Astrocyte (in vitro differentiated cells and primary cell): Measurements from ENCODE around the gene SPX. TPM values are rescaled to one million over a fixed set of nuclear protein-coding genes. Genes with fewer than 3 reads are reported as not detected.

Source experiments
- DNase-seq: peaks from one replicate; pipeline ENCODE4 v3.0.0-alpha.2; 2010; ENCODE audit warnings: low read depth
- FAIRE-seq: peaks from 2 replicates; lab custom pipeline; 2011; peaks lifted over from hg19 to GRCh38; lab: Jason Lieb, UNC
- H2AFZ ChIP-seq: 2 replicates; pipeline ENCODE4 v1.6.0; 2012; ENCODE audit warnings: low read depth, low read length, inconsistent platforms
- H3K27ac ChIP-seq: 2 replicates; pipeline ENCODE4 v1.5.1; 2011; ENCODE audit warnings: low read depth, low read length, inconsistent platforms
- H3K27me3 ChIP-seq: 2 replicates; pipeline ENCODE4 v1.6.0; 2011; ENCODE audit warnings: low read length, inconsistent platforms; ENCODE audit not compliant: insufficient read depth
- H3K36me3 ChIP-seq: 2 replicates; pipeline ENCODE4 v1.5.1; 2011; ENCODE audit warnings: low read length, inconsistent platforms; ENCODE audit not compliant: insufficient read depth
- H3K4me1 ChIP-seq: 2 replicates; pipeline ENCODE4 v1.5.1; 2011; ENCODE audit warnings: low read length, inconsistent platforms; ENCODE audit not compliant: insufficient read depth
- H3K4me2 ChIP-seq: 2 replicates; pipeline ENCODE4 v1.6.0; 2012; ENCODE audit warnings: low read length, inconsistent platforms
- H3K4me3 ChIP-seq: 2 replicates; pipeline ENCODE4 v1.5.1; 2011; ENCODE audit warnings: low read depth, mild to moderate bottlenecking, low read length, inconsistent platforms; ENCODE audit not compliant: insufficient read depth
- H3K79me2 ChIP-seq: 2 replicates; pipeline ENCODE4 v1.6.0; 2012; ENCODE audit warnings: mild to moderate bottlenecking, low read length, inconsistent platforms; ENCODE audit not compliant: insufficient read depth
- H3K9ac ChIP-seq: 2 replicates; pipeline ENCODE4 v1.6.0; 2012; ENCODE audit warnings: mild to moderate bottlenecking, low read length, inconsistent platforms
- H3K9me3 ChIP-seq: 2 replicates; pipeline ENCODE4 v1.5.1; 2012; ENCODE audit warnings: low read depth, mild to moderate bottlenecking, low read length, inconsistent platforms; ENCODE audit not compliant: insufficient read depth
- H4K20me1 ChIP-seq: 2 replicates; pipeline ENCODE4 v1.6.0; 2012; ENCODE audit warnings: low read length, inconsistent platforms; ENCODE audit not compliant: insufficient read depth
- H3K27ac Mint-ChIP-seq: one replicate; pipeline ENCODE4 v1.8.0; 2021; ENCODE audit warnings: mild to moderate bottlenecking, mixed read lengths; ENCODE audit not compliant: unreplicated experiment
- H3K27me3 Mint-ChIP-seq: one replicate; pipeline ENCODE4 v1.8.0; 2021; ENCODE audit warnings: low read depth, mixed read lengths; ENCODE audit not compliant: unreplicated experiment
- H3K36me3 Mint-ChIP-seq: one replicate; pipeline ENCODE4 v1.8.0; 2021; ENCODE audit warnings: low read depth, mixed read lengths; ENCODE audit not compliant: unreplicated experiment
- H3K4me1 Mint-ChIP-seq: one replicate; pipeline ENCODE4 v1.8.0; 2021; ENCODE audit warnings: low read depth, mixed read lengths; ENCODE audit not compliant: unreplicated experiment
- H3K4me3 Mint-ChIP-seq: one replicate; pipeline ENCODE4 v1.8.0; 2021; ENCODE audit warnings: mild to moderate bottlenecking, moderate library complexity, mixed read lengths; ENCODE audit not compliant: unreplicated experiment
- H3K9me3 Mint-ChIP-seq: one replicate; pipeline ENCODE4 v1.8.0; 2021; ENCODE audit warnings: mild to moderate bottlenecking, mixed read lengths; ENCODE audit not compliant: unreplicated experiment
- EZH2 ChIP-seq: IDR thresholded peaks from 2 replicates; pipeline ENCODE4 v1.6.1; 2012; ENCODE audit warnings: mild to moderate bottlenecking, low read length, inconsistent platforms; ENCODE audit not compliant: insufficient read depth
- total RNA-seq: library from RNA; stranded (reverse); gene quantifications from 2 replicates; pipeline ENCODE4 v1.2.1, GENCODE V29; 2021
- TF ChIP-seq, protein P1 (sequence below): IDR thresholded peaks from 2 replicates; pipeline ENCODE4 v1.5.1; 2011; ENCODE audit warnings: low read depth, mild to moderate bottlenecking, inconsistent platforms, low read length, moderate library complexity; ENCODE audit not compliant: insufficient read depth

The SPX gene
- total RNA-seq, 1 donor from 2014 or later, result 26.1 TPM

GRCh38 chr12:21483531-21483930 is 42.6 kb upstream of the SPX start:
- peaks cover 3% of the 10 kb centered on the region for H3K36me3 Mint-ChIP-seq
- Histone ChIP-seq H3K27ac (no peak overlapping the region), H2AFZ (no peak overlapping the region), H4K20me1 (no peaks in the 10 kb centered on the region), H3K9ac (no peak overlapping the region), H3K4me1 (no peaks in the 10 kb centered on the region), H3K27me3 (no peaks in the 10 kb centered on the region), H3K79me2 (peaks cover 5% of the 10 kb centered on the region), H3K4me2 (no peak overlapping the region), H3K36me3 (peaks cover 41% of the 10 kb centered on the region), H3K4me3 (no peak overlapping the region), H3K9me3 (no peaks in the 10 kb centered on the region)
- TF ChIP-seq, protein P1, sequence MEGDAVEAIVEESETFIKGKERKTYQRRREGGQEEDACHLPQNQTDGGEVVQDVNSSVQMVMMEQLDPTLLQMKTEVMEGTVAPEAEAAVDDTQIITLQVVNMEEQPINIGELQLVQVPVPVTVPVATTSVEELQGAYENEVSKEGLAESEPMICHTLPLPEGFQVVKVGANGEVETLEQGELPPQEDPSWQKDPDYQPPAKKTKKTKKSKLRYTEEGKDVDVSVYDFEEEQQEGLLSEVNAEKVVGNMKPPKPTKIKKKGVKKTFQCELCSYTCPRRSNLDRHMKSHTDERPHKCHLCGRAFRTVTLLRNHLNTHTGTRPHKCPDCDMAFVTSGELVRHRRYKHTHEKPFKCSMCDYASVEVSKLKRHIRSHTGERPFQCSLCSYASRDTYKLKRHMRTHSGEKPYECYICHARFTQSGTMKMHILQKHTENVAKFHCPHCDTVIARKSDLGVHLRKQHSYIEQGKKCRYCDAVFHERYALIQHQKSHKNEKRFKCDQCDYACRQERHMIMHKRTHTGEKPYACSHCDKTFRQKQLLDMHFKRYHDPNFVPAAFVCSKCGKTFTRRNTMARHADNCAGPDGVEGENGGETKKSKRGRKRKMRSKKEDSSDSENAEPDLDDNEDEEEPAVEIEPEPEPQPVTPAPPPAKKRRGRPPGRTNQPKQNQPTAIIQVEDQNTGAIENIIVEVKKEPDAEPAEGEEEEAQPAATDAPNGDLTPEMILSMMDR, result no peak
- no peak for TF ChIP-seq EZH2
- DNase-seq (no peak), FAIRE-seq (no peak)
- H3K4me3 Mint-ChIP-seq, result no peak overlapping the region
- no peaks in the 10 kb centered on the region for H3K27me3 Mint-ChIP-seq
- H3K9me3 Mint-ChIP-seq, result no peaks in the 10 kb centered on the region
- no peaks in the 10 kb centered on the region for H3K4me1 Mint-ChIP-seq
- H3K27ac Mint-ChIP-seq, result no peak overlapping the region

DNA sequence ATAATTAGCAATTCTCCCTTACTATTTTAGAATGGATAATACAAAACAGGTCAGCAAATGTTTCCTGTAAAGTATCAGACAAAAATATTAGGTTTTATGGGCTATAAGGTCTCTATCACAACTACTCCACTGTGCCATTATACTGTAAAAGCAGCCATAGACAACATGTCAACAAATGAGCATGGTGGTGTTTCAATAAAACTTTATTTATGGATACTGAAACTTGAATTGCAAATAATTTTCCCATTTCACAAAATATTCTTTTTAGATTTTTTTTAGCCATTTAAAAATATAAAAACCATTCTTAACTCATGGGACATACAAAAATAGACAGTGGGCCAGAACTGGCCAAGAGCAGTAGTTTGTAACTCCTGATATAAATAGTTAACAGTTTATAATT is 40.1 kb upstream of the SPX start:
- Mint-ChIP-seq H3K27ac (no peak overlapping the region), H3K9me3 (no peaks in the 10 kb centered on the region), H3K27me3 (no peaks in the 10 kb centered on the region), H3K4me1 (no peaks in the 10 kb centered on the region), H3K4me3 (no peak overlapping the region), H3K36me3 (peaks cover 3% of the 10 kb centered on the region)
- Histone ChIP-seq H3K4me3 (no peak overlapping the region), H3K9ac (no peak overlapping the region), H3K4me1 (no peaks in the 10 kb centered on the region), H3K36me3 (peaks cover 52% of the 10 kb centered on the region), H3K27me3 (no peaks in the 10 kb centered on the region), H4K20me1 (no peaks in the 10 kb centered on the region), H2AFZ (no peak overlapping the region), H3K79me2 (peaks cover 5% of the 10 kb centered on the region), H3K9me3 (no peaks in the 10 kb centered on the region), H3K27ac (no peak overlapping the region), H3K4me2 (no peak overlapping the region)
- TF ChIP-seq, protein P1, result no peak
- TF ChIP-seq EZH2, result no peak
- DNase-seq (no peak), FAIRE-seq (no peak)

GRCh38 chr12:21499765-21500164 is 26.3 kb upstream of the SPX start:
- Mint-ChIP-seq H3K9me3 (no peaks in the 10 kb centered on the region), H3K36me3 (peaks cover 15% of the 10 kb centered on the region), H3K27ac (no peak overlapping the region), H3K27me3 (no peaks in the 10 kb centered on the region), H3K4me3 (no peak overlapping the region), H3K4me1 (peaks cover 19% of the 10 kb centered on the region)
- H3K27me3 ChIP-seq, result no peaks in the 10 kb centered on the region
- no peaks in the 10 kb centered on the region for H3K9me3 ChIP-seq
- peaks cover 26% of the 10 kb centered on the region for H4K20me1 ChIP-seq
- FAIRE-seq, result no peak
- DNase-seq, result no peak
- peaks cover 31% of the 10 kb centered on the region for H3K36me3 ChIP-seq
- TF ChIP-seq, protein P1, result no peak
- no peak for TF ChIP-seq EZH2
- H3K4me3 ChIP-seq, result peak overlapping the region; percentile 92
- H3K4me1 ChIP-seq, result peaks cover 15% of the 10 kb centered on the region
- peak overlapping the region; percentile 9 for H3K9ac ChIP-seq
- peaks cover 84% of the 10 kb centered on the region for H3K79me2 ChIP-seq
- H2AFZ ChIP-seq, result no peak overlapping the region
- H3K27ac ChIP-seq, result no peak overlapping the region
- peak overlapping the region; percentile 97 for H3K4me2 ChIP-seq
